Esophagus (tissue), 2 donors: ENCODE measurements around the gene CLCNKA. TPM values are rescaled to one million over a fixed set of nuclear protein-coding genes. Genes with fewer than 3 reads are reported as not detected.
"Not testable (repeated sequence)": the region's sequence is repeated elsewhere in the genome, so short reads cannot be mapped to it uniquely, and the experiment has no call there.

Source experiments
- H3K27ac ChIP-seq, 2 donors: one replicate each; pipeline ENCODE4 v1.5.1; 2013; ENCODE audit warnings: low read depth in 2 of 2, mild to moderate bottlenecking in 2 of 2, inconsistent platforms in 1 of 2, low read length in 1 of 2, moderate library complexity in 1 of 2
- H3K27me3 ChIP-seq, 2 donors: one replicate each; pipeline ENCODE4 v1.6.1; 2013; ENCODE audit warnings: low read length in 2 of 2, control low read depth in 1 of 2, mild to moderate bottlenecking in 1 of 2; ENCODE audit not compliant: insufficient read depth in 2 of 2, control insufficient read depth in 1 of 2
- H3K36me3 ChIP-seq, 2 donors: one replicate each; pipeline ENCODE4 v1.6.1; 2013; ENCODE audit warnings: low read length in 1 of 2; ENCODE audit not compliant: control insufficient read depth in 2 of 2, insufficient read depth in 2 of 2
- H3K4me1 ChIP-seq, 2 donors: one replicate each; pipeline ENCODE4 v1.6.1; 2013; ENCODE audit warnings: low read length in 1 of 2; ENCODE audit not compliant: control insufficient read depth in 2 of 2, insufficient read depth in 2 of 2
- H3K4me3 ChIP-seq, 2 donors: one replicate each; pipeline ENCODE4 v1.5.1; 2013; ENCODE audit warnings: low read length in 2 of 2, mild to moderate bottlenecking in 2 of 2, low read depth in 1 of 2, moderate library complexity in 1 of 2
- H3K9me3 ChIP-seq, 2 donors: one replicate each; pipeline ENCODE4 v1.6.1; 2013; ENCODE audit warnings: mild to moderate bottlenecking in 2 of 2, low read depth in 1 of 2, low read length in 1 of 2, moderate library complexity in 1 of 2; ENCODE audit not compliant: control insufficient read depth in 2 of 2, insufficient read depth in 1 of 2
- WGBS, 2 donors: extraction: QIAGEN DNeasy Blood & Tissue Kit; methylation state at CpG; one replicate each; pipeline ENCODE4 v1.1.7; 2013; 5-methylcytosine and 5-hydroxymethylcytosine counted together
- polyA plus RNA-seq, 2 donors: library from polyadenylated mRNA; stranded (reverse); fragments of 200-250 nt; gene quantifications; one replicate each; pipeline ENCODE4 v1.2.3, GENCODE V29; 2013
- donor health status: healthy with polysubstance abuse.
- donor health status: Bipolar disorder and iron deficiency.

CLCNKA gene
- polyA plus RNA-seq, 2 donors = 0.04 to 0.06 TPM

DNA sequence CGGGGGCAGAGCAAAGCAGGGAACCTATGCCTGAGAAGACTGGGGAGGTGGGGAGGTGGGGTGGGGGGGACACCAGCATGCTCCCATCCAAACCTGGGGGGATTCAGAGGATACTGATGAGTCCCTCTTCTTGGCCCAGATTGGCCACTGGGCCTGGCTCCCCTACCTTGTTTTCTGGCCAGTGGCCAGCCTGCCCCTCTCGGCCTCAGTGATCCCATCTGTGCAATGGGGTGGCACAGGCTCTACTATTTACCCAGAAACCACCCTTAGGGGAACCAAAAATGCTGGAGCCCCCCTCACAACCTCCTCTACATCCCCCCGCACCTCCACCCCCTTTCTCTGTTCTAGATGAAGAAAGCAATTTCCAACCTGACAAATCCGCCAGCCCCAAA is 34.7 kb downstream of the CLCNKA start:
- H3K27ac ChIP-seq, H3K27me3 ChIP-seq, H3K4me1 ChIP-seq, H3K4me3 ChIP-seq, H3K9me3 ChIP-seq, H3K36me3 ChIP-seq: not testable (repeated sequence)
- 47 to 82% methylated on average over 1 to 4 of the region's 4 CpGs for WGBS, 2 donors

DNA sequence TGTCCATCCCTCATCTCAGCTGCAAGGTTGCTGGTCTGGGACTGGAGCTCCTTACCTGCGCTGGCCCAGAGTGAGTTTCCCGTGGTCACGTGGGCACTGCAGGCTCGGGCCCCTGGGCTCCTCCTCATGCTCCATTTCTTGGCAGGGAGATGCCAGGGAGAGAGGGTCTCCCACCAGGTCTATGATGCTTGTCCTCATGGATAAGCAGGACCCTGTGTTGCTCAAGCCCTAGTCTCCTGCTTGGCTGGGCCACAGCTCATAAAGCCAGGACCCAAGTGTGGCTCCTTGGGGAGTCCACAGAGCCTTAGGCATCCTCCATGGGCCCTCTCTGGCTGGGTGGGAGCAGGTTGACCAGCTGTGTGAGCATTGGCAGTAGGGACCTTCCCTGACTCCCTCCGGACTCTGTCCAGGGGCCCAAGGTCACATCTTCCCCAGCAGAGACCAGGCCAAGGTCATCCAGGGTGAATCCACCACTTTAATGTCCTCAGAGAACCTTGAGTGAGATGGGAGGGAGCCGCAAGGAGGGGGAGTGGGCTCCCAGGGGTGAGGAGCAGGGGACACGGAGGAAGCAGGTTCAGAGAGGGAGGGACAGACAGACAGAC is 35.6 kb downstream of the CLCNKA start:
- H3K27ac ChIP-seq, H3K9me3 ChIP-seq, H3K27me3 ChIP-seq, H3K36me3 ChIP-seq, H3K4me3 ChIP-seq, H3K4me1 ChIP-seq: not testable (repeated sequence)
- 72 to 78% methylated on average over 7 of the region's 7 CpGs for WGBS, 2 donors

DNA sequence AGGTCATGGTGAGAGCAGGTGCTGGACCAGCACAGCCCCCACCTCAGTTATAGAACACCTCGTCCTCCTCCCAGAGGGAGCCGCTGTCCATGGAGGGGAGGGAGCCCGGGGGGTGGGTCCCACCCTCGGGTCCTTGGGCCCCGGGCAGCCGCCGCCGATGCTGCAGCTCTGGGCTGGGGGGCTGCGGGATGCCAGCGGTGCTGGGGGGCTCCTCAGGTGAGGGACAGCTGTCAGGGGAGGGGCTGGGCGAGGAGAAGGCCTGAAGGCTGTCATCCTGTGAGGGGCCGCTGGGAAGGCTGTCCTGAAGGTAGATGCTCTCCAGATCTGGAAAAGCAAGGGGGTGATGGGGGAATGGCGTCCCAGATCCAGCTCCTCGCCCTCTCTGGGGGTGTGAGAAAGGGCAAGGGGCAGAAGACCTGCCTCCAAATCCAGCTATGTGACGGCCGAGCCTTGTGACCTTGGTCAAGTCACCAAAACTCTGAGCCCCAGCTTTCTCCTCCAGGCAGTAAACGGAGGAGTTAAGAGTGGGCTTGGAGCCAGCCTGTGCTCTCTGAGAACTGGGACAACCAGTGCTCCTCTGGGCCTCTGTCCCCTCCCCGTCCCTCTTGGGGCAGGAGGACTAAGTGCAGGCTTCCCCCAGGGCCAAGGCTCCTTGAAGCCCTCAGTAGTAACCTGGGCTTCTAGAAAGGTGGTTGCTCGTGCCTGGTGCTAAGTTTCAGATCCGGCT is 36.7 kb downstream of the CLCNKA start:
- 69 to 75% methylated on average over 14 to 15 of the region's 20 CpGs for WGBS, 2 donors
- H3K27me3 ChIP-seq, H3K4me3 ChIP-seq, H3K36me3 ChIP-seq, H3K4me1 ChIP-seq, H3K27ac ChIP-seq, H3K9me3 ChIP-seq: not testable (repeated sequence)

DNA sequence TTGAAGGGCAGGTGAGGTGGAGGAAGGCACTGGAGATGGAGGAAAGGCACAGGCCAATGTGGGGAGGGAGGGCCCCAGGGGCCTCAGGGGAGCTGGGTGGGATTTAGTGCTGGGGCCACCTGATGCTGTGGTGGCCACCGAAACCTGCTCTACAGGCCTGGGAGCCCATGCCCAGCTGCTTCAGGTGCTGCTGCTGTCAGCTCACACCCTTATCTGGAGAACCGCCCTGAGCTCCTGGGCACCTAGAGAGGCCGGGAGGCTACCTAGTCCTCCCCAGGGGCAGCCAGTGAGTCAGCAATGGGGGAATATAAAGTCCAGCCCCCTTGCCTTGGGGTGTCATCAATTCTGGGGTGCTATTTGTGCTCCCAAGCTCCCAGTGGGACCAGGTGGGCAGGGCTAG is 39.4 kb downstream of the CLCNKA start:
- Histone ChIP-seq H3K27ac (no peak overlapping the region), H3K4me3 (no peak overlapping the region), H3K27me3 (no peaks in the 10 kb centered on the region), H3K4me1 (peaks cover 0 to 5% of the 10 kb centered on the region in 2 donors), H3K36me3 (no peaks in the 10 kb centered on the region), H3K9me3 (no peaks in the 10 kb centered on the region)
- 48 to 73% methylated on average over 3 of the region's 3 CpGs for WGBS, 2 donors

DNA sequence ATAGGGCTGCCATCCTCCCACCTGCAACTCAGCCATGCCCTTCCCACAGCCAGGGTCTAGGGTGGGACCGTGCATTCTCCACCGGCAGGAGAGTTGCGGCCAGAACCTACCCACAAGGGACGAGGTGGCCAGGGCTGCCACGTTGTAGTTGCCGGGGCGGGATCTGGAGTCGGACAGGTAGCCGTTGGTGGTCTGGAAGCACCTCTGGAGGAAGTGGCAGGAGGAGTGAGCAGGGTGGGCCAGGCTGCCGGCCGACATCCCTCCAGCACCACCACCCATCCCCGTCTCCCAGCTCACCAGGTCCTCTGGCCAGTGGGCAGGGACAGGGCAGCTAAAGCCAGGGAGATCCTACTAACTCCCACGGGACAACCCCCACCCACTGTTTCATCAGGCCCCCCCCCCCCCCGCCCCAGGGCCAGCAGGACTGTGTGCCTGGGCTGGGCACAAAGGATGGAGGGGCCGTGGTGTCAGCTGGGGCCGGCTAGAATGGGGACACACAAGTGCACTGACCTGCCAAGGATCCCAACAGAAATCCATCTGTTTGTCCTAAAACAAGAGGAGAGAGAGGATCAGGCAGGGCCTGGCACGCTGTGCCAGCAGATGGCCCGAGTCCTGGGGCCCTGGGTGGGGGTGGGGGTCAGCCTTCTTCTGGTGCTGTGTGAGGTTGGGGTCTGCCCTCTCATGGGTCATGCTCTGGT is 40.3 kb downstream of the CLCNKA start:
- WGBS, 2 donors = 68 to 70% methylated on average over 17 to 18 of the region's 18 CpGs
- H3K4me1 ChIP-seq, H3K4me3 ChIP-seq, H3K27ac ChIP-seq, H3K27me3 ChIP-seq, H3K9me3 ChIP-seq, H3K36me3 ChIP-seq: not testable (repeated sequence)

DNA sequence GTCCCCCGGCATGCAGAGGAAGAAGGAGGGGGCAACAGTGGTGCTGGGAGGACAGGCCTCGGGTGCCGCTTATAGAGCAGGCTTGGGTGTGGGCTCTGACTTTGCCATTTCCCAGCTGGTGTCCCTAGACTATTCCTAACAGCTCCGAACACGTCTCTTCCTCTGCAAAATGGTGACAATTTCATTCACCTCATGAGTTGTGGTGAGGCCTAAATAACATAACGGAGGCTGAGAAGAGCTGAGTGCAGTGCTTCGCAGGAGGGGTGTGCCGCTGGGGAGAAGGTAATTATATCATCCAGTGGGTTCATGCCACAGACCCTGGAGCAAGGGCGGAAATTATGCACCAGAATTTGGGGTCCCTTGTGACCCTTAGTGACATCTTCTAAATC is 40.8 kb downstream of the CLCNKA start:
- H3K4me3 ChIP-seq, H3K4me1 ChIP-seq, H3K36me3 ChIP-seq, H3K9me3 ChIP-seq, H3K27me3 ChIP-seq, H3K27ac ChIP-seq: not testable (repeated sequence)
- 85 to 89% methylated on average over 9 of the region's 9 CpGs for WGBS, 2 donors

DNA sequence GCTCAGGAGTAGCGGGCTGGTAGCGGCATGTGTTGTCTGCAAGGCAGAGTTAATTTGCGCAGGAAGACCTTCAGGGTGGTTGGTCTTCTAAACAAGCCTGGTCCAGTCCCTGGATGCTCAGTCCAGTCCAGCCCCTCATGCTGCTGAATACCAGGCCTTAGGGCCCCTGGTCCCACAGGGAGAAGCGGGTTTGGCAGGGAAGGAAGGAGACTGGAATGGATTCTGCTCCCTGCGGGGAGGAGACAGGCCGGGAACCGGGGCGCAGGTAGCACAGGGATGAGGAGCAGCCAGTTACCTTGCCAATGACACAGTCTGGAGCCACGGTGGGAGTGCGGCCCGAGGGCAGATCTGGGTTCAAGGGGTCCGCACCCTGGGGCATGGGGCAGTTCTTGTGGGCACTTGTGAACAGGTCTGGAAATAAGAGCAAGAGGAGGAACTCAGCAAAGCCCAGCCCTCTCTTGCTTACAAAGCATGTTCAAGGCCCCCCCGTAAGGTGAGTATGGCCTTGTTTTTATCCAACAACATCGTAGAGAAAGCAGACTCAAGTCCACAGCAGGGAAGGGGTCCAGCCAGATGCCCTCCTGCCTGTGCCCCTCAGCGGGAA is 41.5 kb downstream of the CLCNKA start:
- Histone ChIP-seq H3K9me3 (no peaks in the 10 kb centered on the region), H3K4me3 (no peak overlapping the region), H3K27me3 (no peaks in the 10 kb centered on the region), H3K36me3 (no peaks in the 10 kb centered on the region), H3K4me1 (peaks cover 0 to 9% of the 10 kb centered on the region in 2 donors), H3K27ac (no peak overlapping the region)
- WGBS, 2 donors = 90 to 92% methylated on average over 15 of the region's 15 CpGs

DNA sequence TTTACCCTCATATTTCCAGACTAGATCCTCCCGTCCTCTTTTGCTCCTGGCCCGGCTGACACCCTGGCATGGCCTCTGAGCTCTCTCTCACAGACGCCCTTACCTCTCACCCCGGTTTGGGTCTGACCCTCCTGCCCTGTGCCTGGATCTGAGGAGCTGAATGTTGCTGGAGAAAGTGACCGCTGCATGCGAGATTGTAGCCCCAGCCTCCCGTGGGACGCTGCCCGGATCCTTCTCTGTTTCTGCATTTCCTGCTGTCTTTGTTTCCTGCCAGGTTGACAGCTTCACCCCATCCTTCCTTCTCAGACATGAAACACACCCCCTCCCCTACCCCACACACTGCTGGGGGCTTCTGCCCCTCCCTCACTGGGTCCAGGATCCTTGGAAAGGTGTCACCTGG is 42.1 kb downstream of the CLCNKA start:
- Histone ChIP-seq H3K27ac (no peak overlapping the region), H3K4me1 (peaks cover 0 to 9% of the 10 kb centered on the region in 2 donors), H3K36me3 (no peaks in the 10 kb centered on the region), H3K4me3 (no peak overlapping the region), H3K9me3 (no peaks in the 10 kb centered on the region), H3K27me3 (no peaks in the 10 kb centered on the region)
- 63 to 69% methylated on average over 9 of the region's 9 CpGs for WGBS, 2 donors

DNA sequence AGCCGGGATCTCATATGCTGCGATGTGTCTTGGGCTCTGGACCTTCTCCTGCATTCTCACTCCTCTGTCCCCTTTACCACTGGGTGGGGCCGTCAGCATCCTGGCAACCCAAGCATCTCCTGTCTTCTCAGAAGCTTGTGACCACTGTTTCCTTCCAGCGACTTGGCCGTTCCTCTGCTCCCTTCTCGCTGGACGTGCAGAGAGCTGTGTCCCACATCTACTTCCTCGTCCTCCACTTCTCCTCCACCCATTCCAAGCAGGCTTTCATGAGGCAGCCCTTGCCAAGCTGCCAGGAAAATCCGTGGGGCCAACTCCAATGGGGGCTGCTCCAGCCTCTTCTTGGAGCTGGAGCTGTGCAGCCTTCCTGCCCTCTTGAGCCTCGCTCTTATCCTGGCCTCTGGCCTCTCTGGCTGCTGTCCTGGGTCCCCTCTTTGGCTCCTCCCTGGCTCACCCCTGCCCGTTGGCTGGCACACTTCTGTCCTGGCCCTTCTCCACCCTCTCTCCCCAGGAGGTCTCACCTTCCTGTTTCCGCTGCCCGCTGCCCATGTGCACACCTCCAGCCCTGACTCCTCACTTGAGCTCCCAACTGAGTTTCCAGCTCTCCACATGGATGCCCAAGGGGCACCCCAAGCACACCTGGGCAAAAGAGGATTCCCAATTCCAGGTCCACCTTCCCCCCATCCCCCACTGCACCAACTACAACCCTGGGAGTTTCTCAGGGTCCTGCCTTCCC is 42.9 kb downstream of the CLCNKA start:
- H3K4me3 ChIP-seq = no peak overlapping the region
- WGBS, 2 donors = 51 to 58% methylated on average over 13 of the region's 13 CpGs
- H3K4me1 ChIP-seq = peaks cover 0 to 9% of the 10 kb centered on the region in 2 donors
- H3K27me3 ChIP-seq = no peaks in the 10 kb centered on the region
- H3K27ac ChIP-seq = no peak overlapping the region
- H3K36me3 ChIP-seq = no peaks in the 10 kb centered on the region
- no peaks in the 10 kb centered on the region for H3K9me3 ChIP-seq
